ENCODE measurements around the gene SUCNR1. TPM values are rescaled to one million over a fixed set of nuclear protein-coding genes. Genes with fewer than 3 reads are reported as not detected.

The SUCNR1 gene
- total RNA-seq, 1 experiment from 2014 or later: 1.2 TPM

Other genes with a start within 250 kb of the SUCNR1 start
- gene AADACL2, start 139.7 kb upstream of the SUCNR1 start, total RNA-seq (2014; rRNA removed; shearing (Covaris generic)): not detected in 2 replicates
- 0.08 TPM in 1 of 2 replicates, not detected in the other for gene AADAC, start 59.5 kb upstream of the SUCNR1 start, total RNA-seq (2014; rRNA removed; shearing (Covaris generic))